ENCODE results near the gene IL21R.

IL21R gene

DNA sequence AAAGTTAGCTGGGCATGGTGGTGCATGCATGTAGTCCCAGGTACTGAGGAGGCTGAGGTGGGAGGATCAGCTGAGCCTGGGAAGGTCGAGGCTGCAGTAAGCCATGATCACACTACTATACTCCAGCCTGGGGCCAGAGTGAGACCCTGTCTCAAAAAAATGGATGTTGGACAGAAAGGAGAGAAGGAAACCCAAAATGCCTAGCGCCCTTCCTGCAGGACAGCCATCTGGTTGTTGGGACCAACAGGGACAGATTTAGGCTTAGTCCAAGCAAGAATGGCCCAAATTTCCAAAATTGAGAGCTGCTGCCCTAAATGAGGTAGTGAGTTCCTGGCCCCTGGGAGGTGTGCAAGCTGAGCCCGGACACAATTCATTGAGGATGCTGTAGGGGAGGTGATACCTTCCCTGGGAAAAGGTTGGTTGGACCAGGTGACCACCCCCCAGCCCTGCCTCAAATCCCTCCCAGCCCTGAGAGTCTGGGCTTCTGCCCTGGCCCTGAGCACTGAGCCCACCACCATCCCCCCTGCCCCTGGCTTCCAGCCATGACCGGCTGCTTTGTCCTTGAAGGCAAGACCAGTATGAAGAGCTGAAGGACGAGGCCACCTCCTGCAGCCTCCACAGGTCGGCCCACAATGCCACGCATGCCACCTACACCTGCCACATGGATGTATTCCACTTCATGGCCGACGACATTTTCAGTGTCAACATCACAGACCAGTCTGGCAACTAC, 35.1 kb downstream of the IL21R start:
- Histone ChIP-seq H3K4me1 (ENCODE audit: control insufficient read depth in 5 of 5, insufficient read depth in 5 of 5, low read length in 5 of 5) (peaks cover 0 to 11% (median 6%) of the 10 kb centered on the region in 5 donors), H3K27me3 (ENCODE audit: control insufficient read depth in 5 of 5, insufficient read depth in 4 of 5, low read length in 5 of 5) (peaks cover 0 to 12% (median 4%) of the 10 kb centered on the region in 5 donors), H3K27ac (ENCODE audit: low read depth, low read length) (no peak overlapping the region), H3K36me3 (ENCODE audit: control insufficient read depth in 5 of 5, insufficient read depth in 5 of 5, low read length in 5 of 5) (peaks cover 0 to 4% (median 0%) of the 10 kb centered on the region in 5 donors), H3K9me3 (ENCODE audit: control insufficient read depth in 5 of 5, low read length in 5 of 5) (peaks cover 0 to 4% (median 0%) of the 10 kb centered on the region in 5 donors), H3K4me3 (ENCODE audit: low read depth in 1 of 5, low read length in 5 of 5) (no peak overlapping the region), H3K9ac (ENCODE audit: low read length in 5 of 5) (no peak overlapping the region)

GRCh38 chr16:27437946-27438345, 36.0 kb downstream of the IL21R start:
- Histone ChIP-seq H3K36me3 (ENCODE audit: control insufficient read depth in 5 of 5, insufficient read depth in 5 of 5, low read length in 5 of 5) (peaks cover 0 to 4% (median 0%) of the 10 kb centered on the region in 5 donors), H3K4me3 (ENCODE audit: low read depth in 1 of 5, low read length in 5 of 5) (no peak overlapping the region), H3K4me1 (ENCODE audit: control insufficient read depth in 5 of 5, insufficient read depth in 5 of 5, low read length in 5 of 5) (peaks cover 0 to 7% (median 0%) of the 10 kb centered on the region in 5 donors), H3K9me3 (ENCODE audit: control insufficient read depth in 5 of 5, low read length in 5 of 5) (peaks cover 0 to 4% (median 0%) of the 10 kb centered on the region in 5 donors), H3K27ac (ENCODE audit: low read depth, low read length) (no peak overlapping the region), H3K9ac (ENCODE audit: low read length in 5 of 5) (no peak overlapping the region), H3K27me3 (ENCODE audit: control insufficient read depth in 5 of 5, insufficient read depth in 4 of 5, low read length in 5 of 5) (peaks cover 0 to 6% (median 3%) of the 10 kb centered on the region in 5 donors)

GRCh38 chr16:27439271-27440018, 37.5 kb downstream of the IL21R start:
- H3K36me3 ChIP-seq (ENCODE audit: control insufficient read depth in 5 of 5, insufficient read depth in 5 of 5, low read length in 5 of 5) = peaks cover 0 to 4% (median 0%) of the 10 kb centered on the region in 5 donors
- H3K9me3 ChIP-seq (ENCODE audit: control insufficient read depth in 5 of 5, low read length in 5 of 5) = peaks cover 7 to 8% (median 8%) of the 10 kb centered on the region in 5 donors
- no peak overlapping the region for H3K27ac ChIP-seq (ENCODE audit: low read depth, low read length)
- no peak overlapping the region for H3K4me3 ChIP-seq (ENCODE audit: low read depth in 1 of 5, low read length in 5 of 5)
- H3K4me1 ChIP-seq (ENCODE audit: control insufficient read depth in 5 of 5, insufficient read depth in 5 of 5, low read length in 5 of 5) = peaks cover 0 to 7% (median 0%) of the 10 kb centered on the region in 5 donors
- peak overlapping the region in 1 of 5 donors; percentile 93 for H3K9ac ChIP-seq (ENCODE audit: low read length in 5 of 5)
- peaks cover 0 to 6% (median 3%) of the 10 kb centered on the region in 5 donors for H3K27me3 ChIP-seq (ENCODE audit: control insufficient read depth in 5 of 5, insufficient read depth in 4 of 5, low read length in 5 of 5)

GRCh38 chr16:27441276-27441675, 39.3 kb downstream of the IL21R start:
- Histone ChIP-seq H3K4me3 (ENCODE audit: low read depth in 1 of 5, low read length in 5 of 5) (no peak overlapping the region), H3K9ac (ENCODE audit: low read length in 5 of 5) (no peak overlapping the region), H3K36me3 (ENCODE audit: control insufficient read depth in 5 of 5, insufficient read depth in 5 of 5, low read length in 5 of 5) (peaks cover 0 to 7% (median 0%) of the 10 kb centered on the region in 5 donors), H3K9me3 (ENCODE audit: control insufficient read depth in 5 of 5, low read length in 5 of 5) (peaks cover 11 to 18% (median 15%) of the 10 kb centered on the region in 5 donors), H3K4me1 (ENCODE audit: control insufficient read depth in 5 of 5, insufficient read depth in 5 of 5, low read length in 5 of 5) (peaks cover 0 to 7% (median 0%) of the 10 kb centered on the region in 5 donors), H3K27me3 (ENCODE audit: control insufficient read depth in 5 of 5, insufficient read depth in 4 of 5, low read length in 5 of 5) (peaks cover 0 to 8% (median 6%) of the 10 kb centered on the region in 5 donors), H3K27ac (ENCODE audit: low read depth, low read length) (no peak overlapping the region)

- Histone ChIP-seq H3K27me3 (ENCODE audit: control insufficient read depth in 5 of 5, insufficient read depth in 4 of 5, low read length in 5 of 5) (peaks cover 0 to 8% (median 6%) of the 10 kb centered on the region in 5 donors), H3K9me3 (ENCODE audit: control insufficient read depth in 5 of 5, low read length in 5 of 5) (peaks cover 11 to 18% (median 15%) of the 10 kb centered on the region in 5 donors), H3K36me3 (ENCODE audit: control insufficient read depth in 5 of 5, insufficient read depth in 5 of 5, low read length in 5 of 5) (peaks cover 0 to 7% (median 0%) of the 10 kb centered on the region in 5 donors), H3K27ac (ENCODE audit: low read depth, low read length) (no peak overlapping the region), H3K9ac (ENCODE audit: low read length in 5 of 5) (no peak overlapping the region), H3K4me1 (ENCODE audit: control insufficient read depth in 5 of 5, insufficient read depth in 5 of 5, low read length in 5 of 5) (peaks cover 0 to 7% (median 0%) of the 10 kb centered on the region in 5 donors), H3K4me3 (ENCODE audit: low read depth in 1 of 5, low read length in 5 of 5) (no peak overlapping the region)
Measured at GRCh38 chr16:27441998-27442397, 40.0 kb downstream of the IL21R start.

DNA sequence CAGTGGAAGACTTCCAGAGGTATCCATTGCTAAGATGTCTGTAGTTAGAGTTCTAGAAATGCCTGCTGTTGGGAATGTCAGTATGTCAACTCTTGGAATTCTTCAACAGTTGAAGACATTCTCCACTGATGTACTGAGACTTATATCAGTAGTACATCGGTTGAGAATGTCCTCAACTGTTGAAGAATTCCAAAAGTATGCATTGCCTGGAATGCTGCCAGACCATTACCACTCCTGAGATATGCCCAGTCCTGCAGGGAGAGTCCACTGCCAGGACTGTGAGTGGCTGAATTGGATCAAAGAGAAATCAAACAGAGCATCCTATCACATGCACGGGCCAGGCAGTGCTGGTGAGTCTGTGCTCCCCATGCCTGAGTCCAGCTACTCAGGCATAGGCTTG, 42.0 kb downstream of the IL21R start:
- Histone ChIP-seq H3K27ac (ENCODE audit: low read depth, low read length) (no peak overlapping the region), H3K27me3 (ENCODE audit: control insufficient read depth in 5 of 5, insufficient read depth in 4 of 5, low read length in 5 of 5) (peaks cover under 1 to 16% (median 13%) of the 10 kb centered on the region in 5 donors), H3K36me3 (ENCODE audit: control insufficient read depth in 5 of 5, insufficient read depth in 5 of 5, low read length in 5 of 5) (peaks cover 0 to 7% (median 0%) of the 10 kb centered on the region in 5 donors), H3K4me1 (ENCODE audit: control insufficient read depth in 5 of 5, insufficient read depth in 5 of 5, low read length in 5 of 5) (peaks cover 0 to 5% (median 0%) of the 10 kb centered on the region in 5 donors), H3K9me3 (ENCODE audit: control insufficient read depth in 5 of 5, low read length in 5 of 5) (peaks cover 10 to 18% (median 15%) of the 10 kb centered on the region in 5 donors), H3K9ac (ENCODE audit: low read length in 5 of 5) (no peak overlapping the region), H3K4me3 (ENCODE audit: low read depth in 1 of 5, low read length in 5 of 5) (peak overlapping the region in 3 of 5 donors; percentile 7 to 51 (median 22))

- peaks cover 0 to 3% (median under 1%) of the 10 kb centered on the region in 5 donors for H3K4me1 ChIP-seq (ENCODE audit: control insufficient read depth in 5 of 5, insufficient read depth in 5 of 5, low read length in 5 of 5)
- H3K9ac ChIP-seq (ENCODE audit: low read length in 5 of 5) = no peak overlapping the region
- H3K4me3 ChIP-seq (ENCODE audit: low read depth in 1 of 5, low read length in 5 of 5) = peak overlapping the region in 3 of 5 donors; percentile 7 to 51 (median 22)
- H3K27me3 ChIP-seq (ENCODE audit: control insufficient read depth in 5 of 5, insufficient read depth in 4 of 5, low read length in 5 of 5) = peaks cover 5 to 18% (median 14%) of the 10 kb centered on the region in 5 donors
- H3K27ac ChIP-seq (ENCODE audit: low read depth, low read length) = no peak overlapping the region
- H3K36me3 ChIP-seq (ENCODE audit: control insufficient read depth in 5 of 5, insufficient read depth in 5 of 5, low read length in 5 of 5) = peaks cover 0 to 3% (median 0%) of the 10 kb centered on the region in 5 donors
- peaks cover 8 to 18% (median 15%) of the 10 kb centered on the region in 5 donors for H3K9me3 ChIP-seq (ENCODE audit: control insufficient read depth in 5 of 5, low read length in 5 of 5)
Measured at GRCh38 chr16:27444470-27444869, 42.5 kb downstream of the IL21R start.

- peaks cover 12 to 27% (median 21%) of the 10 kb centered on the region in 5 donors for H3K27me3 ChIP-seq (ENCODE audit: control insufficient read depth in 5 of 5, insufficient read depth in 4 of 5, low read length in 5 of 5)
- no peak overlapping the region for H3K27ac ChIP-seq (ENCODE audit: low read depth, low read length)
- no peak overlapping the region for H3K9ac ChIP-seq (ENCODE audit: low read length in 5 of 5)
- peaks cover 0 to 2% (median 0%) of the 10 kb centered on the region in 5 donors for H3K36me3 ChIP-seq (ENCODE audit: control insufficient read depth in 5 of 5, insufficient read depth in 5 of 5, low read length in 5 of 5)
- no peak overlapping the region for H3K4me3 ChIP-seq (ENCODE audit: low read depth in 1 of 5, low read length in 5 of 5)
- H3K9me3 ChIP-seq (ENCODE audit: control insufficient read depth in 5 of 5, low read length in 5 of 5) = peaks cover 8 to 18% (median 15%) of the 10 kb centered on the region in 5 donors
- peaks cover 0 to 12% (median 2%) of the 10 kb centered on the region in 5 donors for H3K4me1 ChIP-seq (ENCODE audit: control insufficient read depth in 5 of 5, insufficient read depth in 5 of 5, low read length in 5 of 5)
Measured at GRCh38 chr16:27445502-27446175, 43.7 kb downstream of the IL21R start.

DNA sequence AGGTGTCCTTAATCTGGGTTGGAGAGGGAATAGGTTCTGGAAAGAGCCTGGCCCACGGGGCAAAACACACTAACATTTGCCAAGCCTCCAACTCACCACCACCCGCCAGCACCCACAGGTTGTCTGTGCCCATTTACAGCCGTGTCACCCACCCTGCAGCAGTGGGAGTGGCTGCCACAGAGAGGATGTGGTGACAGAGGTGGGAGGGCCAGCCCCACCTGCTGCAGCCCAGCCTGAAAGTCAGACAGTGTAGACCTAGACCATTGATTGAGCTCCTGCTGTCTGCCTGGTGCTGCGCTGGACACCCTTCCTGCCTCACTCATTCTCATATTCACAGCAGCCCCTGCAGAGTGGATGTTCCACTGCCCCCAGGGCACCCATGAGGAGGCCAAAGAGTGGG, 44.7 kb downstream of the IL21R start:
- no peak overlapping the region for H3K9ac ChIP-seq (ENCODE audit: low read length in 5 of 5)
- no peak overlapping the region for H3K27ac ChIP-seq (ENCODE audit: low read depth, low read length)
- peaks cover 12 to 31% (median 26%) of the 10 kb centered on the region in 5 donors for H3K27me3 ChIP-seq (ENCODE audit: control insufficient read depth in 5 of 5, insufficient read depth in 4 of 5, low read length in 5 of 5)
- no peak overlapping the region for H3K4me3 ChIP-seq (ENCODE audit: low read depth in 1 of 5, low read length in 5 of 5)
- H3K9me3 ChIP-seq (ENCODE audit: control insufficient read depth in 5 of 5, low read length in 5 of 5) = peaks cover 8 to 18% (median 15%) of the 10 kb centered on the region in 5 donors
- peaks cover 0 to 2% (median 0%) of the 10 kb centered on the region in 5 donors for H3K36me3 ChIP-seq (ENCODE audit: control insufficient read depth in 5 of 5, insufficient read depth in 5 of 5, low read length in 5 of 5)
- H3K4me1 ChIP-seq (ENCODE audit: control insufficient read depth in 5 of 5, insufficient read depth in 5 of 5, low read length in 5 of 5) = peaks cover 0 to 15% (median 2%) of the 10 kb centered on the region in 5 donors

All from subcutaneous abdominal adipose tissue (tissue), 5 donors.